Vagina (tissue), 2 donors: ENCODE results near the gene AATK.

Experiments
- CTCF ChIP-seq, 3 experiments: fragments of 450-650 bp in 2 of 3; fragments of 200-600 bp in 1 of 3; sonication (generic) in 1 of 3; IDR thresholded peaks; one replicate each; pipeline ENCODE4 v1.5.1; 2017 to 2019; ENCODE audit warnings: antibody characterized with exemption in 3 of 3, mild to moderate bottlenecking in 2 of 3, moderate library complexity in 2 of 3
- POLR2AphosphoS5 ChIP-seq, 2 donors: sonication (generic); formaldehyde crosslinking; IDR thresholded peaks; one replicate each; pipeline ENCODE4 v1.9.0; 2017; ENCODE audit warnings: antibody characterized with exemption in 2 of 2, mild to moderate bottlenecking in 2 of 2, low read depth in 1 of 2; ENCODE audit not compliant: insufficient read depth in 1 of 2

DNA sequence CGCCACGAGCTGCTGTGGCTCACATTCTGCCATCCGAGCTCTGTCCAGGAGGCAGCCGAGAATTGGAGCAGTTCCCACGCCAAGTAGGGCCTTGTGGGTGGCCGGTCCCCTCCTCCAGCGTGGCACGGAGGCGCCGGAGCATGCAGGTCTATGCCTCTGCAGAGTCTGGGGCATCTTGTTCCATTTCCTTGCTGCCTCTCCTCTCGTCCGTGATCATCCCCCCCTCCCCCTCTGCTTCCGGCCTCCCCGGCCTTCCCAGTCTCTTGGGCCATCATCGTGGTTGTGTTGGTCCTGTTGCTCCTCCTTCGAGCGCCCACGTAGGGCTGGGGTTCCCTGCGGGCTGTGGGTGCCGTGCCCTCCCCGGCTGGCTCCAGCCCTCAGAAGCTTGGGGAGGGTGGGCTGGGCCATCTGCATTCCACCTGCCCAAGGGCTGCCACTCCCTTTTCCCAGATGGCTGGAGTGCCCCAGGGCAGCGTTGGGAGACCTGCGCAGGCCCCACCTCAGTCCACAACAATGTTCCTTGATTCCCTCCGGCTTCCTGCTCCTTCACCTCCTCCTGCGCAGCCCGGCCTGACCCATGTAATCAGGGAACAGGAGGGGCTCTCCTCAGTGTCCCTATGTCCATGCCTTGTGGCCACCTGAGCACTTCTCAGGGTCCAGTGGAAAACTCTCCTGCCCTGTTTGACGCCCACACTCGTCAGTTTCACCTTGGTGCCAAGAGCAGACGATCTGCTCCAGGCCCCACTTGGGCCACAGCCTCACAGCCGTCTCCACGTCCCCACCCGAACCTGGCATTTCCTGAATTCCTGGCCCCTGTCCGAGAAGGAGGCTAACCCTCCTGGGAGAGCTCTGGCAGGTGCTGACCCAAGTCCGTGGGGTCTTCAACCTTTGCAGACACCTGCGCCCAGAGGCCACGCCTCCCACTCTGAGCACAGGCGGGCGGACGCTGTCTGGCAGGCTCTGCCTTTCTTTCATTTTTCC lies 94.0 kb downstream of the AATK start:
- no peak for TF ChIP-seq POLR2AphosphoS5 (IDR thresholded peaks at IDR 0.05; ENCODE audit: insufficient read depth in 1 of 2, low read depth in 1 of 2)
- no peak for TF ChIP-seq CTCF (IDR thresholded peaks at IDR 0.05)
